Measurements from ENCODE around the gene PPP1R15B. TPM values are rescaled to one million over a fixed set of nuclear protein-coding genes. Genes with fewer than 3 reads are reported as not detected.
"Not testable (repeated sequence)": the region's sequence is repeated elsewhere in the genome, so short reads cannot be mapped to it uniquely, and the experiment has no call there.

The PPP1R15B gene
- polyA plus RNA-seq, 1 experiment, result 24.6 TPM

GRCh38 chr1:204426971-204427701 is 15.5 kb upstream of the PPP1R15B start:
- Histone ChIP-seq H3K36me3 (ENCODE audit: control insufficient read depth, insufficient read depth, low read length) (no peaks in the 10 kb centered on the region), H3K4me3 (ENCODE audit: low read depth, low read length) (no peak overlapping the region), H3K27me3 (ENCODE audit: control insufficient read depth, insufficient read depth, low read length) (no peaks in the 10 kb centered on the region)
- ChIA-PET POLR2A (no interaction called here), CTCF (interaction anchor here (0.7 to 1.8 kb wide), 8 partner anchors 10 to 76 kb away, joined by 3 to 6 read pairs (median 3); no protein-coding TSS in a partner anchor)
- no peak for TF ChIP-seq CTCF (IDR thresholded peaks at IDR 0.05; ENCODE audit: insufficient read depth, low read depth, low read length)
- no peak for DNase-seq (ENCODE audit: low read depth)

GRCh38 chr1:204426474-204426873 is 14.9 kb upstream of the PPP1R15B start:
- no peak for TF ChIP-seq CTCF (IDR thresholded peaks at IDR 0.05; ENCODE audit: insufficient read depth, low read depth, low read length)
- H3K27me3 ChIP-seq (ENCODE audit: control insufficient read depth, insufficient read depth, low read length), result no peaks in the 10 kb centered on the region
- ChIA-PET POLR2A (interaction anchor here (0.5 kb wide), 1 partner anchor 10 kb away, joined by 11 read pairs; no protein-coding TSS in a partner anchor), CTCF (interaction anchor here (0.9 to 1.8 kb wide), 6 partner anchors 20 to 77 kb away, joined by 3 to 6 read pairs (median 3); no protein-coding TSS in a partner anchor)
- no peak for DNase-seq (ENCODE audit: low read depth)
- H3K4me3 ChIP-seq (ENCODE audit: low read depth, low read length), result no peak overlapping the region
- H3K36me3 ChIP-seq (ENCODE audit: control insufficient read depth, insufficient read depth, low read length), result no peaks in the 10 kb centered on the region

- H3K4me3 ChIP-seq (ENCODE audit: low read depth, low read length), result no peak overlapping the region
- no peak for DNase-seq (ENCODE audit: low read depth)
- ChIA-PET POLR2A (interaction anchor here (0.5 kb wide), 1 partner anchor 10 kb away, joined by 11 read pairs; no protein-coding TSS in a partner anchor), CTCF (interaction anchor here (0.6 to 1.8 kb wide), 6 partner anchors 21 to 212 kb away, joined by 3 to 6 read pairs (median 3); no protein-coding TSS in a partner anchor)
- no peaks in the 10 kb centered on the region for H3K27me3 ChIP-seq (ENCODE audit: control insufficient read depth, insufficient read depth, low read length)
- H3K36me3 ChIP-seq (ENCODE audit: control insufficient read depth, insufficient read depth, low read length), result no peaks in the 10 kb centered on the region
- TF ChIP-seq CTCF (IDR thresholded peaks at IDR 0.05; ENCODE audit: insufficient read depth, low read depth, low read length), result no peak
These were observed 14.4 kb upstream of the PPP1R15B start for GRCh38 chr1:204426035-204426436.

- no peak for TF ChIP-seq CTCF (IDR thresholded peaks at IDR 0.05; ENCODE audit: insufficient read depth, low read depth, low read length)
- CTCF ChIA-PET, result no interaction called here
These were observed 13.0 kb upstream of the PPP1R15B start for GRCh38 chr1:204424621-204425020.

GRCh38 chr1:204422061-204422705 is 10.6 kb upstream of the PPP1R15B start:
- H3K4me3 ChIP-seq (ENCODE audit: low read depth, low read length); DNase-seq (ENCODE audit: low read depth); POLR2A ChIA-PET; H3K36me3 ChIP-seq (ENCODE audit: control insufficient read depth, insufficient read depth, low read length); H3K27me3 ChIP-seq (ENCODE audit: control insufficient read depth, insufficient read depth, low read length): not testable (repeated sequence)
- CTCF ChIA-PET, result interaction anchor here (0.9 to 2.1 kb wide), 4 partner anchors 10 to 24 kb away, joined by 3 to 17 read pairs (median 4); no protein-coding TSS in a partner anchor

More at GRCh38 chr1:204424621-204425020, 13.0 kb upstream of the PPP1R15B start:
- H3K4me3 ChIP-seq (ENCODE audit: low read depth, low read length), result no peak overlapping the region
- H3K27me3 ChIP-seq (ENCODE audit: control insufficient read depth, insufficient read depth, low read length), result no peaks in the 10 kb centered on the region
- POLR2A ChIA-PET, result no interaction called here
- H3K36me3 ChIP-seq (ENCODE audit: control insufficient read depth, insufficient read depth, low read length), result no peaks in the 10 kb centered on the region
- no peak for DNase-seq (ENCODE audit: low read depth)
